ENCODE measurements around the gene CSNK1G1.

- TF ChIP-seq, protein P1, sequence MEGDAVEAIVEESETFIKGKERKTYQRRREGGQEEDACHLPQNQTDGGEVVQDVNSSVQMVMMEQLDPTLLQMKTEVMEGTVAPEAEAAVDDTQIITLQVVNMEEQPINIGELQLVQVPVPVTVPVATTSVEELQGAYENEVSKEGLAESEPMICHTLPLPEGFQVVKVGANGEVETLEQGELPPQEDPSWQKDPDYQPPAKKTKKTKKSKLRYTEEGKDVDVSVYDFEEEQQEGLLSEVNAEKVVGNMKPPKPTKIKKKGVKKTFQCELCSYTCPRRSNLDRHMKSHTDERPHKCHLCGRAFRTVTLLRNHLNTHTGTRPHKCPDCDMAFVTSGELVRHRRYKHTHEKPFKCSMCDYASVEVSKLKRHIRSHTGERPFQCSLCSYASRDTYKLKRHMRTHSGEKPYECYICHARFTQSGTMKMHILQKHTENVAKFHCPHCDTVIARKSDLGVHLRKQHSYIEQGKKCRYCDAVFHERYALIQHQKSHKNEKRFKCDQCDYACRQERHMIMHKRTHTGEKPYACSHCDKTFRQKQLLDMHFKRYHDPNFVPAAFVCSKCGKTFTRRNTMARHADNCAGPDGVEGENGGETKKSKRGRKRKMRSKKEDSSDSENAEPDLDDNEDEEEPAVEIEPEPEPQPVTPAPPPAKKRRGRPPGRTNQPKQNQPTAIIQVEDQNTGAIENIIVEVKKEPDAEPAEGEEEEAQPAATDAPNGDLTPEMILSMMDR (conservative IDR thresholded peaks at IDR 0.05; ENCODE audit: low read depth, low read length): no peak
- TF ChIP-seq EZH2 (IDR thresholded peaks at IDR 0.05; ENCODE audit: borderline replicate concordance, low read depth, low read length, poor library complexity, severe bottlenecking): no peak
Measured at GRCh38 chr15:64180235-64180824, 175.6 kb downstream of the CSNK1G1 start.
